Kidney (tissue), 14 donors: ENCODE data around the gene RGS9. TPM values are rescaled to one million over a fixed set of nuclear protein-coding genes. Genes with fewer than 3 reads are reported as not detected.

Experiments
- DNase-seq, 5 donors: peaks; one replicate each; pipeline ENCODE4 v3.0.0-alpha.2; 2013 to 2020
- FAIRE-seq: peaks from 2 replicates; lab custom pipeline; 2012; peaks lifted over from hg19 to GRCh38; lab: Jason Lieb, UNC
- H3K27ac ChIP-seq, 2 donors: one replicate each; pipeline ENCODE4 v1.7.0; 2013; ENCODE audit warnings: low read depth in 2 of 2, low read length in 2 of 2, inconsistent platforms in 1 of 2
- H3K27me3 ChIP-seq: one replicate; pipeline ENCODE4 v1.7.1; 2013; ENCODE audit warnings: low read length, inconsistent platforms; ENCODE audit not compliant: control insufficient read depth, insufficient read depth
- H3K36me3 ChIP-seq, 3 donors: one replicate each; pipeline versions ENCODE4 v1.7.0 to v1.7.1; 2013; ENCODE audit warnings: low read length in 3 of 3, control low read depth in 1 of 3, inconsistent platforms in 1 of 3; ENCODE audit not compliant: insufficient read depth in 3 of 3, control insufficient read depth in 2 of 3
- H3K4me1 ChIP-seq, 3 donors: one replicate each; pipeline versions ENCODE4 v1.7.0 to v1.7.1; 2013; ENCODE audit warnings: low read length in 3 of 3, inconsistent platforms in 1 of 3, low read depth in 1 of 3; ENCODE audit not compliant: control insufficient read depth in 2 of 3, insufficient read depth in 2 of 3
- H3K4me3 ChIP-seq, 3 donors: one replicate each; pipeline versions ENCODE4 v1.7.0 to v1.8.1; 2013; ENCODE audit warnings: low read length in 3 of 3, control low read depth in 1 of 3, inconsistent platforms in 1 of 3
- H3K9ac ChIP-seq, 3 donors: one replicate each; pipeline versions ENCODE4 v1.7.0 to v1.7.1; 2013; ENCODE audit warnings: low read length in 3 of 3, control low read depth in 1 of 3, inconsistent platforms in 1 of 3
- H3K9me3 ChIP-seq, 3 donors: one replicate each; pipeline versions ENCODE4 v1.7.0 to v1.7.1; 2013; ENCODE audit warnings: low read length in 3 of 3, control low read depth in 1 of 3, inconsistent platforms in 1 of 3; ENCODE audit not compliant: control insufficient read depth in 2 of 3, insufficient read depth in 1 of 3
- intact Hi-C: fragments of 100-400 bp; cut with DNase I; formaldehyde crosslinking; loops from one replicate; pipeline ENCODE4 v1.11.1; 2022
- polyA plus RNA-seq: library from polyadenylated mRNA; stranded (reverse); fragments of 350-450 nt; fragmentation: Illumina TruSeq; extraction: RNeasy Lipid Tissue Mini Kit (QIAGEN cat#74804); gene quantifications from one replicate; pipeline ENCODE4 v1.2.3, GENCODE V29; 2014; ENCODE audit warnings: low read depth, low replicate concordance; ENCODE audit not compliant: insufficient read depth
- total RNA-seq: library from RNA; stranded (reverse); fragmentation: NEBNext Ultra II Directional; extraction: Animal tissue kit (Norgen Biotek cat#: 25700); gene quantifications from one replicate; pipeline ENCODE4 v1.2.1, GENCODE V29; 2021
- TF ChIP-seq, protein P1 (sequence below): IDR thresholded peaks from 3 replicates; pipeline ENCODE4 v1.5.1; 2012; ENCODE audit warnings: mild to moderate bottlenecking, moderate library complexity, borderline replicate concordance; ENCODE audit not compliant: insufficient read depth; ENCODE audit errors: extremely low read depth
- donor health status: control.
- donor health status: control.
- donor health status: control.
- donor health status: control.
- donor health status: control.
- donor health status: DM: yes; HTN: yes; CAD: no.
- donor health status: Normal renal cell carcinoma (clear cell type).

Gene RGS9
- total and polyA plus RNA-seq, 2 donors from 2014 or later: 4.2 to 7.2 TPM

DNA sequence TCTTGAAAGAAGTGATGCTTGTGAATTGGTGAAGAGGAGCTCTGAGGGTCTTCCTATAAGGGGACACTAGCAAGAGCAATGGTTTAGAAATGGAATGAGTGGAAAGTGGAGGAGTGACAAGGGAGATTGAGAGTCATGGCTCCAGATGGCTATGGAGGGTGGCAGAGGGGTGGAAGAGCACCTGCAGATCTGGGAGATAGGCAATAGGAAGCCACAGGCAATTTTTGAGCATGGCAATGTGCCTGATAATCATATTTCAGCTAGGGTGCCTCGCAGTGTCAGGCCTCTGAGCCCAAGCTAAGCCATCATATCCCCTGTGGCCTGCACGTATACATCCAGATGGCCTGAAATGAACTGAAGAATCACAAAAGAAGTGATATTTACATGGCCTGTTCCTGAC lies 21.5 kb downstream of the RGS9 start:
- no peak for DNase-seq
- H3K4me3 ChIP-seq: no peak overlapping the region
- no peaks in the 10 kb centered on the region for H3K4me1 ChIP-seq
- FAIRE-seq: no peak
- intact Hi-C loops: no loop called here
- H3K36me3 ChIP-seq: no peaks in the 10 kb centered on the region
- TF ChIP-seq, protein P1, sequence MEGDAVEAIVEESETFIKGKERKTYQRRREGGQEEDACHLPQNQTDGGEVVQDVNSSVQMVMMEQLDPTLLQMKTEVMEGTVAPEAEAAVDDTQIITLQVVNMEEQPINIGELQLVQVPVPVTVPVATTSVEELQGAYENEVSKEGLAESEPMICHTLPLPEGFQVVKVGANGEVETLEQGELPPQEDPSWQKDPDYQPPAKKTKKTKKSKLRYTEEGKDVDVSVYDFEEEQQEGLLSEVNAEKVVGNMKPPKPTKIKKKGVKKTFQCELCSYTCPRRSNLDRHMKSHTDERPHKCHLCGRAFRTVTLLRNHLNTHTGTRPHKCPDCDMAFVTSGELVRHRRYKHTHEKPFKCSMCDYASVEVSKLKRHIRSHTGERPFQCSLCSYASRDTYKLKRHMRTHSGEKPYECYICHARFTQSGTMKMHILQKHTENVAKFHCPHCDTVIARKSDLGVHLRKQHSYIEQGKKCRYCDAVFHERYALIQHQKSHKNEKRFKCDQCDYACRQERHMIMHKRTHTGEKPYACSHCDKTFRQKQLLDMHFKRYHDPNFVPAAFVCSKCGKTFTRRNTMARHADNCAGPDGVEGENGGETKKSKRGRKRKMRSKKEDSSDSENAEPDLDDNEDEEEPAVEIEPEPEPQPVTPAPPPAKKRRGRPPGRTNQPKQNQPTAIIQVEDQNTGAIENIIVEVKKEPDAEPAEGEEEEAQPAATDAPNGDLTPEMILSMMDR: no peak
- no peaks in the 10 kb centered on the region for H3K27me3 ChIP-seq
- no peak overlapping the region for H3K27ac ChIP-seq
- no peak overlapping the region for H3K9ac ChIP-seq
- H3K9me3 ChIP-seq: no peaks in the 10 kb centered on the region

DNA sequence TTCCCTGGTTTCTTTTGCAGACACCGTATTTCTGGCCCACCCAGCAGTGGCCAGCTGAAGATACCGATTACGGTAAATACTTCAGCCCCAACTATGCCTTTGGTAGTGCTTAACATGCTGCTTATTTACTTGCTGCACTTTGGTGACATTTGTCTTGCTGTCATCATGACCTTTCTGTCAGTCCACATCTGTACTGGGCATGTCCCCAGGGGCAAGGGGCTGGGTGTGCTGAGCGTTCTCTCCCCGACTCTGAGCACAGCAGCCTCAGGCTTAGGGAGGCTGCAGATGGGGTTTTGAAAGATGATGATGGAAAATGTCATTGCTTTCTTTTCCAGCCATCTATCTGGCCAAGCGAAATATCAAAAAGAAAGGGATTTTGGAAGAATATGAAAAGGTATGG lies 23.3 kb downstream of the RGS9 start:
- Histone ChIP-seq H3K4me3 (no peak overlapping the region), H3K9me3 (no peaks in the 10 kb centered on the region), H3K36me3 (no peaks in the 10 kb centered on the region), H3K9ac (no peak overlapping the region), H3K27ac (no peak overlapping the region), H3K4me1 (no peaks in the 10 kb centered on the region), H3K27me3 (no peaks in the 10 kb centered on the region)
- intact Hi-C loops: no loop called here
- FAIRE-seq (no peak), DNase-seq (no peak)
- TF ChIP-seq, protein P1: no peak

DNA sequence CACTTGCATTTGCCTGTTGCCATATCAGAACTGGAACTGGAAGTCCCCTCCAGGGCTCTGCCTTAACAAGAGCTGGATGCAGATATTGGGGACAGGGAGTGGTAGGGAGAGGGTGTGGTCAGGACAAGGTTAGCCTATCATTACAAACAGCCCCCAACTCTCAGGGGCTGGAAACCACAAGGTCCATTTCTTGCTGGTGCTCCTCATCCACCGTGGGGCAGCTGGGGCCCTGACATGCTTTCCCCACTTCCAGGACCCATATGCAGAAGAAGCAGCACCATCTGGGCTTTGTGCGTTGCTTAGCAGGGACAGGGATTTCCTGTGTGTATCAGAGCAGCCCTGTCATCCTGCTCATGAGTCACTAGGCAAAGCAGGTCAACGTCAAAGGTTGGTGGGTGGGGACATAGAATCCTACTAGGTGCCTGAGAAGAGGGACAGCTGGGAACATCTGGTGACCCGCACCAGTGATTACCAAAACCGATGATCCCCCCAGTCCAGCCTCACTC lies 26.9 kb downstream of the RGS9 start:
- H3K36me3 ChIP-seq: no peaks in the 10 kb centered on the region
- DNase-seq: no peak
- H3K4me3 ChIP-seq: no peak overlapping the region
- intact Hi-C loops: no loop called here
- FAIRE-seq: no peak
- no peaks in the 10 kb centered on the region for H3K9me3 ChIP-seq
- no peaks in the 10 kb centered on the region for H3K4me1 ChIP-seq
- TF ChIP-seq, protein P1: no peak
- no peaks in the 10 kb centered on the region for H3K27me3 ChIP-seq
- no peak overlapping the region for H3K27ac ChIP-seq
- no peak overlapping the region for H3K9ac ChIP-seq

DNA sequence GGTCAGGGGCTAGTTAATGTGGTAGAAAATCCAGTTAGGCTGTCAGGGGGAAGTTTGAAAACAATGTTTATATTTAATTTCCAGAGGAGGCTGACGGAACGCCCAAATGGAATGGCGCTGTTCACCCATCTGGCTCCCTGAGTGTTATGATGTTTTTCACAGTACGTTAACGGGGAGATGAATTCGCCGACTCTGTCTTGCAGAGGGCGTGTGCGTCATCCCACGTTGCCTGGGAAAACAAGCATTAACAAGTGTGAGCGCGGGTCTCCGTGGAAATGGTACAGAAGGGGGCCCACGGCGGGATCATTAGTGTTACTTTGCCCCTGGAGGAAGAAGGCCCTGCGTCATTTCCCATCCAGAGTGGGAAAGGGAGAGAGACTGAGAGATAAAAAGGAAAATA lies 29.6 kb downstream of the RGS9 start:
- intact Hi-C loops: no loop called here

More for the DNA sequence above, 29.6 kb downstream of the RGS9 start:
- H3K9ac ChIP-seq: no peak overlapping the region
- no peaks in the 10 kb centered on the region for H3K36me3 ChIP-seq
- no peaks in the 10 kb centered on the region for H3K9me3 ChIP-seq
- no peak overlapping the region for H3K4me3 ChIP-seq
- FAIRE-seq: no peak
- H3K4me1 ChIP-seq: peaks cover 0 to 13% (median 0%) of the 10 kb centered on the region in 3 donors
- no peak overlapping the region for H3K27ac ChIP-seq
- H3K27me3 ChIP-seq: no peaks in the 10 kb centered on the region
- TF ChIP-seq, protein P1: no peak
- DNase-seq: no peak
